Fibroblast of lung (primary cell): Measurements from ENCODE around the gene DOLK. TPM values are rescaled to one million over a fixed set of nuclear protein-coding genes. Genes with fewer than 3 reads are reported as not detected.

Experiments
- DNase-seq, 2 donors: peaks; one replicate each; pipeline versions ENCODE4 v3.0.0 to v3.0.0-alpha.2; 2010; ENCODE audit warnings: low read depth in 2 of 2
- H2AFZ ChIP-seq: 2 replicates; pipeline ENCODE4 v1.5.1; 2012; ENCODE audit warnings: low read length, control low read depth, inconsistent platforms
- H3K27ac ChIP-seq: 2 replicates; pipeline ENCODE4 v1.5.1; 2011; ENCODE audit warnings: low read length, control low read depth; ENCODE audit not compliant: insufficient read depth
- H3K27me3 ChIP-seq: 2 replicates; pipeline ENCODE4 v1.5.1; 2011; ENCODE audit warnings: mild to moderate bottlenecking, low read length; ENCODE audit not compliant: control insufficient read depth, insufficient read depth
- H3K36me3 ChIP-seq: 2 replicates; pipeline ENCODE4 v1.5.1; 2011; ENCODE audit warnings: low read length; ENCODE audit not compliant: control insufficient read depth, insufficient read depth
- H3K4me1 ChIP-seq: 2 replicates; pipeline ENCODE4 v1.5.1; 2011; ENCODE audit warnings: low read length; ENCODE audit not compliant: control insufficient read depth, insufficient read depth; ENCODE audit errors: extremely low read depth
- H3K4me2 ChIP-seq: 2 replicates; pipeline ENCODE4 v1.5.1; 2011; ENCODE audit warnings: low read length, control low read depth; ENCODE audit not compliant: insufficient read depth; ENCODE audit errors: extremely low read depth
- H3K4me3 ChIP-seq, 4 experiments: fragments of 200-600 bp in 1 of 4; sonication (generic) in 1 of 4; replicated peaks in 1 of 4; 2 replicates each; pipeline ENCODE4 v1.5.1; 2011 to 2016; ENCODE audit warnings: low read length in 4 of 4, low read depth in 3 of 4, mild to moderate bottlenecking in 3 of 4, control low read depth in 2 of 4, inconsistent platforms in 1 of 4, mixed read lengths in 1 of 4; ENCODE audit not compliant: insufficient read depth in 1 of 4; ENCODE audit errors: control extremely low read depth in 1 of 4
- H3K79me2 ChIP-seq: 2 replicates; pipeline ENCODE4 v1.5.1; 2012; ENCODE audit warnings: mild to moderate bottlenecking, low read length, inconsistent platforms; ENCODE audit not compliant: control insufficient read depth, insufficient read depth
- H3K9ac ChIP-seq: 2 replicates; pipeline ENCODE4 v1.5.1; 2011; ENCODE audit warnings: mild to moderate bottlenecking, low read length, control low read depth; ENCODE audit not compliant: insufficient read depth
- H3K9me3 ChIP-seq: 2 replicates; pipeline ENCODE4 v1.5.1; 2012; ENCODE audit warnings: low read depth, low read length; ENCODE audit not compliant: control insufficient read depth, insufficient read depth
- H4K20me1 ChIP-seq: 2 replicates; pipeline ENCODE4 v1.5.1; 2011; ENCODE audit warnings: low read length; ENCODE audit not compliant: control insufficient read depth, insufficient read depth; ENCODE audit errors: extremely low read depth
- CTCF ChIP-seq, 2 donors: IDR thresholded peaks in 1 of 2; conservative IDR thresholded peaks in 1 of 2; 1 replicate in 1 of 2; 2 replicates in 1 of 2; pipeline ENCODE4 v1.5.1; 2011 to 2012; ENCODE audit warnings: low read length in 2 of 2, control low read depth in 1 of 2, inconsistent platforms in 1 of 2, low read depth in 1 of 2, mild to moderate bottlenecking in 1 of 2
- EZH2 ChIP-seq: IDR thresholded peaks from 2 replicates; pipeline ENCODE4 v1.5.1; 2012; ENCODE audit warnings: low read length, control low read depth, mild to moderate bottlenecking; ENCODE audit errors: missing control alignments
- polyA plus RNA-seq, 2 donors: library from polyadenylated mRNA; depleted of rRNA in 1 of 2; stranded (reverse) in 1 of 2; unstranded in 1 of 2; fragments of >200 nt; gene quantifications; 2 replicates each; pipeline ENCODE4 v1.2.1, GENCODE V29; 2011 to 2012; ENCODE audit warnings: missing spikeins in 1 of 2
- total RNA-seq: library from RNA; depleted of rRNA; stranded (reverse); fragments of >200 nt; gene quantifications from 2 replicates; pipeline ENCODE4 v1.2.1, GENCODE V29; 2014

Gene DOLK
- total and polyA plus RNA-seq, 2 donors (not counting 1 experiment from before 2014, with no cell fraction given) = 29.9 to 31.4 TPM

DNA sequence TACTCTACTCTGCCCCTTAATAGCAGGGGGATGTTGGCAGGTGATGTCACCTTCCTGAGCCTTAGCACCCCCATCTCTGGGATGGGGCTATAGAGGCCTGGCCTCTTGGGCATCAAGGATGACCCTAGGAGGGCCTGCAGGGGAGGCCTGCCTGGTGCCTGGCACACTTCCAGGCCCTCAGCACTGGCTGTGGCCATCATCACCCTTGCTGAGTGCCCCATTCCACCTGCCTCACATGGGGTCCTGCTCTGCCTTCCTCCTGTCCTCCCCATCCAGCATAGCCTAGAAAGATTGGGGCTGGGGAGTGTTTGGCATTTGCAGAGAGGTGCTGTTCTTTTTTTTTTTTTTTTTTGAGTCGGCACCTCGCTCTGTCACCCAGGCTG, 44.3 kb downstream of the DOLK start:
- H3K4me3 ChIP-seq = no peak overlapping the region
- no peak overlapping the region for H3K9ac ChIP-seq
- no peak overlapping the region for H2AFZ ChIP-seq
- H3K27ac ChIP-seq = no peak overlapping the region
- no peaks in the 10 kb centered on the region for H3K9me3 ChIP-seq
- H3K4me1 ChIP-seq = peaks cover 2% of the 10 kb centered on the region
- peaks cover 17% of the 10 kb centered on the region for H3K79me2 ChIP-seq
- TF ChIP-seq EZH2 = no peak
- no peak for TF ChIP-seq CTCF (conservative IDR thresholded peaks at IDR 0.05 in 1 of 2, IDR thresholded peaks at IDR 0.05 in 1 of 2; ENCODE audit: low read depth in 1 of 2, low read length in 2 of 2)
- peaks cover 10% of the 10 kb centered on the region for H3K36me3 ChIP-seq
- no peaks in the 10 kb centered on the region for H3K27me3 ChIP-seq
- DNase-seq = no peak
- no peaks in the 10 kb centered on the region for H4K20me1 ChIP-seq
- no peak overlapping the region for H3K4me2 ChIP-seq

DNA sequence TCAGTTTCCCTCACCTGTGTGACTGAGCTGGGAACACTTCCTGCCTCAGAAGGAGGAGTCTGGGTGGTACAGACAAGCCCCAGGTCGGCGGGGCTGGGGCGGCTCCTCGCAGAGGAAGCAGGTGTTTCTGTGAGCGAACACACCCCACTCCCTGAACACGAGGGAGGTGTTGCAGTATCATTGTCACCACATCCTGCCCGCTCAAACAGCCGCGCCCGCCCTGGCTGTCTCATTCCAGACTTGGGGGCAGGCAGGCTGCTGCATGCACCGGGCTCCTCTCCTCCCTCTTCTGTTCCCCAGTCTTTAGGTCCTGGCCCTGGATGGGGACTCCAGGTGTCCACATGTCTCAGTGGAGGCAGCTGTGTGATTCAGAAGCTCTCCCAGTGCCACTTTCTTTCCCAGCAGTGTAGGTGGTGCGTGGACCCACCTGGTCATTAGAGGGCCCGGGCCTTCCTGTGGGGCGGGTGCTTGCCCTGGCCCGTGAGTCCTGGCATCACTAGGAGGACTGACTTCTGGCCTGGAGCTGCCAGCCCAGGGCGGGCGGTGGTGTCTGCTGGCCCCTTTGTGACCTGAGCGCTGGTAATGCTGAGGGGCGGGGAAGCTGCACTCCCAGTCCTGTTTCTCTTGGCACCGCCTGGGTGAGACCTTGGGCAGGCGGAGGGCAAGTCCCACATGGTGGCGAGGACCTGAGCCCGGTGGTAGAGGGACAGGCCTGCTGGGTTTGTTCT, 44.9 kb downstream of the DOLK start:
- H3K9me3 ChIP-seq = no peaks in the 10 kb centered on the region
- no peak for DNase-seq
- no peaks in the 10 kb centered on the region for H3K27me3 ChIP-seq
- peaks cover 6% of the 10 kb centered on the region for H3K36me3 ChIP-seq
- no peaks in the 10 kb centered on the region for H4K20me1 ChIP-seq
- no peak overlapping the region for H3K27ac ChIP-seq
- TF ChIP-seq CTCF (conservative IDR thresholded peaks at IDR 0.05 in 1 of 2, IDR thresholded peaks at IDR 0.05 in 1 of 2; ENCODE audit: low read depth in 1 of 2, low read length in 2 of 2) (no peak), EZH2 (no peak)
- no peak overlapping the region for H3K9ac ChIP-seq
- peaks cover 13% of the 10 kb centered on the region for H3K79me2 ChIP-seq
- no peak overlapping the region for H3K4me3 ChIP-seq
- no peak overlapping the region for H3K4me2 ChIP-seq
- H2AFZ ChIP-seq = no peak overlapping the region
- peaks cover 2% of the 10 kb centered on the region for H3K4me1 ChIP-seq

DNA sequence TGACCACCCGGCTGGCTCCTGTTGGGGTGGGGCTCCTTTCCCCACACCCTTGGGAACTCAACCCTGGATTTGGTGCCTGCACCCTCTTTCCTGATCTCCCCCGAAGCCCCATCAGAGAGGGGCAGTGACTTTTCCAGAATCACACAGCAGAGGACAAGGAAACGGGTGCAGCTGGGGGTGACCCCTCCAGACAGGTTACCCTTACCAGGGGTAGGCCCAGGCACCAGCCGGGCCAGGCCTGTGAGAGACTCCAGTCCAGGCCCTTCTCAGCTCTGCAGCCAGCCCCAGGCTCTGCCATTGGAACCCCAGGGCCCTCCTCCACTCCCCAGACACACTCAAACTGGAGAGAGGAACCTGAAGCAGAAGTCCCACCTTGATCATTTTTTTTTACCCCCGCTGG, 45.6 kb downstream of the DOLK start:
- TF ChIP-seq CTCF (conservative IDR thresholded peaks at IDR 0.05 in 1 of 2, IDR thresholded peaks at IDR 0.05 in 1 of 2; ENCODE audit: low read depth in 1 of 2, low read length in 2 of 2) = no peak
- no peak for TF ChIP-seq EZH2
- Histone ChIP-seq H3K36me3 (peaks cover 5% of the 10 kb centered on the region), H3K4me3 (no peak overlapping the region), H3K4me1 (peaks cover 2% of the 10 kb centered on the region), H3K9ac (no peak overlapping the region), H3K9me3 (no peaks in the 10 kb centered on the region), H4K20me1 (no peaks in the 10 kb centered on the region), H2AFZ (no peak overlapping the region), H3K4me2 (no peak overlapping the region), H3K27me3 (no peaks in the 10 kb centered on the region), H3K79me2 (peaks cover 10% of the 10 kb centered on the region), H3K27ac (no peak overlapping the region)
- no peak for DNase-seq
